GM21737 (cell line): ENCODE results near the gene TRAK1.

Experiments used
- ATAC-seq: cut with Tn5 transposase; IDR thresholded peaks from one replicate; pipeline ENCODE4 v1.9.1; 2021; ENCODE audit warnings: mild to moderate bottlenecking, moderate library complexity; ENCODE audit not compliant: unreplicated experiment

Gene TRAK1

GRCh38 chr3:42228796-42229195 lies 137.6 kb downstream of the TRAK1 start:
- no peak for ATAC-seq

- no peak for ATAC-seq
Observed at GRCh38 chr3:42229266-42229941, 138.2 kb downstream of the TRAK1 start.

DNA sequence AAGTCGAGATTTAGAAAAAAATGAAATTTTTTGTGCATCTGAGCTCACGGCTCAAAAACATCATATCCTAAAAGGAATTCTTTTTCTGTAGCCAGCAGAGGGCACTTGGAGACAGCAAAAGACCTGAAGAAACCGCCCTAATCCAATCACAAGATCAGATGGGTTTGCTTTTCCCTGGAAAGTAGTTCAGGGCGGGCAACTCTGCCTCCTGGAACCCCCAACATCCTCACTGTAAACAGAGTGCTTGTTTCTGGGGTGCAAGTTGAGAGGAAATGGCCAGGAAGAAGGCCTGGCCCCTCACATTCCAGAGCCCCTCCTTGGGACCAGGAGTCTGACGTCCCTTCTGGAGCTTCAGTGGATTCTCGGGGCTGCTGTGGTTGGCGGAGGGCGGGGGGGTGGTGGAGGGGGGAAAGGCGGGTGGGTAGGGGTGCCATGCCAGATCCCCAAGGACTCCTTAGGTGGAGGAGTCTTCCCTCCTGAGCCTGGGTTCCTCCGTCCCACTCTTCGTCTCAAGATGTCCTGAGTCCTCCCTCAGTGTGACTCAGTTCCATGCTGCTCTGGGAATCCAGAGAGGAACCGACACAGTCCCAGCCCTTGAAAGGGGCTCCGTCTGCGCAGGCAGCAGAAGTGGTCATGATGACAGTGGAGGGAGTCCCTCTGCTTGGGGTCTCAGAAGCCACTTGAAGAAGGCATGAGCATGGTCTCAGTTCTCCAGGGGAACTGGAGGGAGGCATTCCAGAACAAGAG lies 139.0 kb downstream of the TRAK1 start:
- ATAC-seq = no peak

GRCh38 chr3:42230860-42231259 lies 139.7 kb downstream of the TRAK1 start:
- no peak for ATAC-seq

DNA sequence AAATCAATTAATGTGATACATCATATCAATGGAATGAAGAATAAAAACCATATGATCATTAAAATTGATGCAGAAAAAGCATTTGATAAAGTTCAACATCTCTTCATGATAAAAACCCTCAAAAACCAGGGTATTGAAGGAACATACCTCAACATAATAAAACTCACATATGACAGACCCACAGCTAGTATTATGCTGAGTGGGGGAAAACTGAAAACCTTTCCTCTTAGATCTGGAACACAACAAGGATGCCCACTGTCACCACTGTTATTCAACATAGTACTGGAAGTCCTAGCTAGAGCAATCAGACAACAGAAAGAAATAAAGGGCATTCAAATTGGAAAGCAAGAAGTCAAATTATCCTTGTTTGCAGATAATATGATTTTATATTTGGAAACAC lies 144.4 kb downstream of the TRAK1 start:
- no peak for ATAC-seq

DNA sequence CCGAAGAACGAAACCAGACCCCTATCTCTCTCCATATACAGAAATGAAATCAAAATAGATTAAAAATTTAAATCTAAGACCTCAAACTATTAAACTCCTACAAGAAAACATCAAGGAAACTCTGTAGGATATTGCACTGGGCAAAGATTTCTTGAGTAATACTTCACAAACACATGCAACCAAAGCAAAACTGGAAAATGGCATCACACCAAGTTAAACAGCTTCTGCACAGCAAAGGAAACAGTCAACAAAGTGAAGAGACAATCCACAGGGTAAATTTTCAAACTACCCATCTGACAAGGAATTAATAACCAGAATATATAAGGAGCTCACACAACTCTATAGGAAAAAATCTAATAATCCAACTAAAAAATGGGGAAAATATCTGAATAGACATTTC lies 145.5 kb downstream of the TRAK1 start:
- ATAC-seq = no peak

DNA sequence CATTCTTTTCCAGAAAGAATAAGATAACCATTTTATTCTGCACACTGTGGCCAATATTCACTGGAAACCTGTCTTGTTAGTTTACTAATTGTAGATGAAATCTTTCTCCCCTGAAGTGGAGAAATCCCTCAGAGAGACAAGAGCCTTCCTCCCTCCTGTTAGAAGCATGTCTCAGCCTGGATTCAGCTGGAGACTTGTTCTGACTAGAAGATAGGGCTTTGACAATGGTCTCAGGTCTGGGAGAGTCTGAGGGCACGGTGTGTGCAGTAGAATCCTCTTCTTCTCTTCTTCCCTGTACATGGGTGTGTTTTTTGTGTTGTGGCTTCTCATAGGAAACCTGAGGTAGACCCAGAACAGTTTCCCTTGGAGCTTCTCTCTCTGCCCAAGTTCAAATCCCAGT lies 154.9 kb downstream of the TRAK1 start:
- no peak for ATAC-seq

- ATAC-seq = peak; percentile 62
Observed at GRCh38 chr3:42247576-42248027, 156.4 kb downstream of the TRAK1 start.

DNA sequence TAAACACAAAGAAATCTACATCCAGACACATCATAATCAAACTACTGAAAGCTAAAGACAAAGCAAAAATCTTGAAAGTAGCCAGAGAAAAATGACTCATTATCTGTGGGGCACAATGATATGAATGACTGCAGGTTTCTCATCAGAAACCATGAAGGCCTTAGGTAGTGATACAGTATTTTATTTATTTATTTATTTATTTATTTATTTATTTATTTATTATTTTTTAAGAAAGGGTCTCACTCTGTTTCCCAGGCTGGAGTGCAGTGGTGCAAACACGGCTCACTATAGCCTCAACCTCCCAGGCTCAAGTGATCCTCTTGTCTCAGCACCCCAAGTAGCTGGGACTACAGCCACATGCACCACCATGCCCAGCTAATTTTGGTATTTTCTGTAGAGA lies 159.6 kb downstream of the TRAK1 start:
- no peak for ATAC-seq

DNA sequence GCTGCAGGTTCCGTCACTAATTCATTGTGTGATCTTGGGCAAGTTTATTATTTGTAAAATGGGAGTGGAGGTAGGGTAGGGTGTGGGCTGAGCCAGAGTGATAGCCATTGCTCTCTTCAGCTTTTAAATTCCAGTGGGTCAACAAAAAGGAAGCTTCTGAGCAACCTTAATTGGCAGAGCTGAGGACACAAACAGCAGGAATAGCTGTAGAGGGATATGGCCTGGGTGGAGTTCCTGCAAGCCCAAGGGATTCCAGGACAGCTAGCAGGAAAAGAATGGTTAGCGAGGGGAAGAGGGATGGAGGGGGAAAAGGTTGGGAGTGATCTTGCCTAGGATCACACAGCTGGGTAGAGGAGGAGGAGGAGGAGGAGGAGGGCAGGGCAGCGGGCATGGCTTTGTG lies 163.4 kb downstream of the TRAK1 start:
- ATAC-seq = no peak

DNA sequence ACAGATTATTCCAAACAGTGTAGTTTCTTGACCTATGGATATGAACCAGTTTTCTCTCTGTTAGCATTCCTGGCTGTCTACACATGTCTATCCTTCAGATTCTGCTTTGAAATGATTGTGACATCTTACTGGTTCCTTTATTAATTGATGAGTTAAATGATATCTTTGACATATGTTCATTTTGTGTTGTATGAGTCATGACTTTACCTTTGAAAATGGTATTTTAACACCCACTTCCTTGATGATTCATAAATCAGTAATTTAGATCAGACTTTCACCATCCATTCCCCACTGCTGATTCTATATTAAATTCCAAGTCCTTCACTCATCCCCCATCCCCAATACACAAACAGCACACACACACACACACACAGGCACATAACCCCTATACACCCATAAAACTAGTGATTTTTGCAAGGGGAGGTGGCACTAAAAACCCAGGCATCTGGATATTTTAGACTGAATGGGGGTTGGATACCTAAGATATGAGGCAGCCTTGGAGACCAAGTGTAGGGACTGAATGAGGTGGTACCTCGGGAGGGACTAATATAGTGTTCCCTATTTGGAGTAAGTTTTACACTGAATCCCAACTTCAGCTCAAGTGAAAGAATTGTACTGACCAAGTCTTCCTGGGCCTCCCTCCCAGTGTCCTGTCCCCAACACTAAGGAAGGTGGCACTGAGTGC lies 165.1 kb downstream of the TRAK1 start:
- no peak for ATAC-seq

- ATAC-seq = no peak
Observed at GRCh38 chr3:42257007-42257406, 165.8 kb downstream of the TRAK1 start.

- ATAC-seq = no peak
Observed at GRCh38 chr3:42262525-42262924, 171.4 kb downstream of the TRAK1 start.

GRCh38 chr3:42263354-42264346 lies 172.5 kb downstream of the TRAK1 start:
- ATAC-seq = no peak

DNA sequence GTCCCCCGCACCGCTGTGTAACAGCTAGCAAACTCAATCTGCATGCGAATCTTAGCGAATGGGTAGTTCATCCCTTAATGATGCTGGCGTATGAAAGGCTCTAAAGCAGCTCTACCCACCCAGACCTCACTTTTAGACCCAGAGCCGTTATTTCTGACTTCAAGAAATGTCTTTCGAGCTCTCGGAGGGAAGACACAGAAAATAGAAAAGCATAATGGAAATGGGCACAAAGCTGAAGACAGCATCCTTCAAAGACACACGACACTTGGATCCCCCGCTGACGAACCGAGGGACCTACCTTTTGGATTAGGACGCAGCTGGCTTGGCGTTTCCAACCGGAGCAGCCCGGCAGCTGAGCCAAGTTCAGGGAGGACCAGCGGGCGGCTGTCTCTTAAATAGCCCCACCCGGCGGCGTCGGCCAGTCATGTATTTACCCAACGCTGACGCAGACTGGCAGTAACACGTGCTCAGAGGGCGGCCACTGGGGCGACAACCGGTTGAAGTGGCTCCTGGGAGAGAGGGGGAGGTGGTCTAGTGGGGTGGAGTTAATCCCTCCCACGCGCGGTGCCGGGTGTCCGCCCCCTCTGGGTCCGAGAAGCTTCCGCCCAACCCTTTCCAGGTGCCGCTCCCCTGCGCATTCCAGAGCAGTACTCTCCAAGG lies 173.4 kb downstream of the TRAK1 start:
- no peak for ATAC-seq

DNA sequence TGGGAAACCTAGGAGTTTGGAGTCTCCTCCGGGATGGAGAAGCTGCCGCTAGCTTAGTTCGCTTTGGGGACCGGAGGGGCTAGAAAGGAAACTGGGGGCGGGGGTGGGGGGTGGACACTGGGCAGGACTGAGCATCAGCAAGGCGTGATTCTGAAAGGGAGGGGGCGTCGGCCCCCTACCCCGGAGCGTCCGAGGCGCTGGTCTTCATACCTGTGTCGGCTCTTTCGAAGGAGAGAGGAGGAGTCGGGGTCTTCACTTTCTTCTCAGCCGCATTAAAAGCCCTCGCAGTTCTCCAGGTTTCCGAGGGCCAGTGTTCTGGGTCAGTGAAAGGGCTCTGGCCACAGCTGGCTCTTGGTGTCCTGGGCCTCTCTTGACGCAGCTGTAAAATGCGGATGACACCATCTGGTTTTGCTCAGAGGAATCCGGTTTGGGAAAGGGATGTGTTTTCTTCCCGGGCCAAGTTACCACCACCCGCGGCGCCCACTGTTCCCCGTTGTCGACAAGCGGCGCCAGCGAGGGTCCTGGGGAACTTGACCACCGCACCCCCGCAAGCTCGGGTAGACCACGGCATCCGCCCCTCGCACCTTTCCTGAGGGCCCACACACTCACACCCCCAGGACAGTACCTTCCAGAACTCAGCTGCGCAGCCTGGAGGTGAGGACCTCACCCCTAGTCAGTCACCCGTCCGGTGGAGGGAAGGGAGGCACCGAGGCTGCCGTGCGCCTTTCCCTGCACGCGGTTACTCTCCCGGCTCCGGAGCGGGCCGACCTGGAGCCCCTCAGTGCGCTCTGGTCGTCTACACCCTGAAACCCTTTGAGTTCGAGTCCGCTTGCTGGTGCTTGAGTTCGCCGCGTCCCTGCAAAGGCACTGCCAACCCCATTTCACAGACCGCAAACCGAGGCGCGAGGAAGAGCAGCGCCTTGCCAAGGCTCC lies 174.2 kb downstream of the TRAK1 start:
- no peak for ATAC-seq

- ATAC-seq = no peak
Observed at GRCh38 chr3:42266085-42266484, 174.9 kb downstream of the TRAK1 start, which contains the start of gene CCK. Gene CCK, minus strand, starts transcription at chr3:42266185. Its CDS starts 2,555 bp downstream, at chr3:42263630.

DNA sequence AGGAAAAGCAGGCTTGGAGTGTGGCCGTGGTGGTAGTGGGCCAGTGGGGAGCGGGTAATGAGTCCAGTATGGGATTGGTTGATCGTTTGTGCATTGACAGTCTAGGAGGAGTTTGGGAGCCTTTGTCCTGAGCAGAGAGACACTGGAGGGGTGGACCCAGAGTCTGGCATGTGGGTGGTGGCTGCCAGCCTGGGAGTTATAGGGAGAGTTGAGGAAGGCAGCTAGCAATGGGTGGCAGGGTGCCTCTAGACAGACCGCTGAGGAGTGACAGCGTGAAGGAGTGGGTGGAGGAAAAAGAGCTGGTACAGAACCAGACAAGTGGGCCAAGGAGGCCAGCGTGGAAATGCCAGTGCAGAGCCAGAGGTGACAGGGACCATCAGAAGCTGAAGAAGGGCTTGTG lies 176.7 kb downstream of the TRAK1 start:
- ATAC-seq = no peak

GRCh38 chr3:42269647-42270046 lies 178.5 kb downstream of the TRAK1 start:
- no peak for ATAC-seq
